Sciatic nerve (tissue), 2 donors: ENCODE results near the gene SYF2. TPM values are rescaled to one million over a fixed set of nuclear protein-coding genes. Genes with fewer than 3 reads are reported as not detected.
"Not testable (repeated sequence)": the region's sequence is repeated elsewhere in the genome, so short reads cannot be mapped to it uniquely, and the experiment has no call there.

Source experiments
- ATAC-seq: fragments of 200-7000 bp; cut with Tn5 transposase; one replicate; pipeline ENCODE4 v1.9.1; 2020; ENCODE audit warnings: mild to moderate bottlenecking, moderate library complexity
- DNase-seq: peaks from one replicate; pipeline ENCODE4 v3.0.0-alpha.2; 2020; ENCODE audit warnings: low spot score
- intact Hi-C: fragments of 100-400 bp; cut with DNase I; formaldehyde crosslinking; loops from one replicate; pipeline ENCODE4 v1.14.2; 2022
- total RNA-seq: library from RNA; stranded (reverse); fragmentation: NEBNext Ultra II Directional; extraction: Animal tissue kit (Norgen Biotek cat#: 25700); gene quantifications from one replicate; pipeline ENCODE4 v1.2.1, GENCODE V29; 2021
- donor health status: DM: no; HTN: no; CAD: no.
- donor health status: DM: no; HTN: no; CAD: no.

SYF2 gene
- total RNA-seq, 1 donor from 2014 or later = 42.3 TPM

DNA sequence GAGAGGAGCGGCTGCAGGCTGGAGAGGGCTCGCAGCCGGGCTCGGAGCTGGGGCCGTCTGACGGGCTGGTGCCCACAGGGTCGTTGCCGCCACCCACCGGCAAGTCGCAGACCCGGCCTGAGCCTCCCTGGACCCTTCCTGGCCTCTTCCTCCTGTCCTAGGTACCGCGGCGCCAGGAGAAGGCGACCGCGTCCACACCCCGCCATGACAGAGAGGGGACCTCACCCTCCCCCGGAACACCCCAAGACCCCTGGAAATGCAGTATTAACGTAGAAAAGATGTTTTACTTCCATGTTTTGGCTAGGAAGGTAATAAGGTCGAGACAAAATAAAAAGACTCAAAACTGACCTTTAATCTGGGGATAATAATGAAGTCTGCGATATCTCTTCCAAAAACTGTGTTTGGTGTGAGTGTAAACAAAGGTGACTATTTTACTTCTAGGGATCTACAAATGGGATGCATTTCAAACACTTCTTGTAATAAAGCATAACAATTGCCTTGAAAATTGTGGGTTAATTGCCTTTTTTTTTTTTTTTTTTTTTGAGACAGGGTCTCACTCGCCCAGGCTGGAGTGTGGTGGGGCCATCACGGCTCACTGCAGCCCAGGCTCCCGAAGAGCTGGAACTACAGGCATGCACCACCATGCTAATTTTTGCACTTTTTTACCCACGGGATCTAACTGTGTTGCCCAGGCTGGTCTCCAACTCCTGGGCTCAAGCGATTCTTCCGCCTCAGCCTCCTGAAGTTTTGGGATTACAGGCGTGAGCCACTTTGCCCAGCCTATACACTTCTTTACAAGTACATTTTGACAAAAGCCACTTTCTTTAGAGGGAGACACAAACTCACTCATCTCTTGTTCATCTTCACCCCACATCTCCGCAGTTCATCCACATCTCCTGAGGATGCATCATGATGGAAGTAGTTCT, 15.8 kb upstream of the SYF2 start:
- ATAC-seq (no peak), DNase-seq (no peak)
- intact Hi-C loops = no loop called here

DNA sequence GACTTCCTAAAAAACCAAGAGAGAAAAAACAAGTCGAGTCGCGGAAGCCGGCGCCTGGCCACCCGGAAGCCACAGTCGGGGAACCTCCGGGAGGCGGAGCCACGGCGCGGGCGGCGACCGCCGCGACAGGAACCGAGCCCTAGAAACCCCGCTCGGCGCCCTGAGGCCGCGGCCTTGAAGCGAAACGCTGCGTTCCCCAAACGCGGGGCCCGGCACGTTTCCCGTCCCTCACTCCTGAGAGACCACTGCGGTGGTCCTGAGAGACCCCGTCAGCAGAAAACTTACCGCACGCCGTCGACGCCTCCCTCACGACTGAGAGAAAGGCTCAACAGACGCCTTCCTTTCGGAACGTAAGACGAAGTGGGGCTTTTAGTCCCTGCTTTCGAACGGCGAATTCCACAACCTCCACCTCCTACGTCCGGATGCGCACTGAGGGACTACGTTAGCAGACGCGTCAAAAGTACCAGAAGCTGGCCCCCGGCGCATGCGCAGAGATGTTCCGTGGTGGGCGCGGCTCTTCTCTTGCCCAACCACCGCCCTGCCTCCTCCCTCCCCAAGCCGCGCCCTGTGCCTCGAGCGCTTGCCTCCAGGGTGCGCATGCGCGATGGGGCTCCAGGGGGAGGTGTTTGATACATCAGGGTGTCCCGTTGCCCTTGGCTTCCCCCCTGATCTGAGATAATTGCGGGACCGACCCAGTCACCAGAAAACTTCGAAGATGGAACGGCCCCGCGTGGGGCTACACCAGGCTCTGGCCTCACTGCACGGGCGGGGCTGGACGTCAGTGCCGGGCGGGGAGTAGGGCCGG, 14.9 kb upstream of the SYF2 start, which contains the start of gene RSRP1:
RSRP1 (minus strand) TSS at position 431 of the 805 bp plus-strand sequence. CDS start 491 bp downstream, outside the sequence.
- intact Hi-C loops = no loop called here
- peak; percentile 97 for ATAC-seq
- DNase-seq = peak; percentile 100

DNA sequence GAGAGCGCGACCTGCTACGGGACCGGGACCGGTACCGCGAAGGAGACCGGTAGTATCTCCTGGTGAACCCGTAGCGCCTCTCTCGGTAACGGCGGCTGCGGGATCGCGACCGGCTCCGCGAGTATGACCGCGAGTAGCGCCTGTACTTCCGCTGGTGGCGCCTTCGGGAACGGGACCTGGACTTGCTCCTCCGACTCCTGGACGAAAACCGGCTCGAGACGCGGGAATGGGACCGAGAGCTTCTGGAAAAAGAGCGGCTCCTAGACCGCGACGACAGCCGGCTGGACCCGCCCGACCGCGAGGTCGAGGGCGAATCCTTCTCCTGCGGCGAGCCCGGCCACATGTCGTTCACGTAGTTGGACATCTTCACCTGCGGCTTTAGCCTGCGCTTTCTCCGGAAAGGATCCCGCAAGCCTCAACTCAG, 14.3 kb upstream of the SYF2 start:
- no peak for ATAC-seq
- DNase-seq = peak; percentile 73
- intact Hi-C loops = no loop called here

DNA sequence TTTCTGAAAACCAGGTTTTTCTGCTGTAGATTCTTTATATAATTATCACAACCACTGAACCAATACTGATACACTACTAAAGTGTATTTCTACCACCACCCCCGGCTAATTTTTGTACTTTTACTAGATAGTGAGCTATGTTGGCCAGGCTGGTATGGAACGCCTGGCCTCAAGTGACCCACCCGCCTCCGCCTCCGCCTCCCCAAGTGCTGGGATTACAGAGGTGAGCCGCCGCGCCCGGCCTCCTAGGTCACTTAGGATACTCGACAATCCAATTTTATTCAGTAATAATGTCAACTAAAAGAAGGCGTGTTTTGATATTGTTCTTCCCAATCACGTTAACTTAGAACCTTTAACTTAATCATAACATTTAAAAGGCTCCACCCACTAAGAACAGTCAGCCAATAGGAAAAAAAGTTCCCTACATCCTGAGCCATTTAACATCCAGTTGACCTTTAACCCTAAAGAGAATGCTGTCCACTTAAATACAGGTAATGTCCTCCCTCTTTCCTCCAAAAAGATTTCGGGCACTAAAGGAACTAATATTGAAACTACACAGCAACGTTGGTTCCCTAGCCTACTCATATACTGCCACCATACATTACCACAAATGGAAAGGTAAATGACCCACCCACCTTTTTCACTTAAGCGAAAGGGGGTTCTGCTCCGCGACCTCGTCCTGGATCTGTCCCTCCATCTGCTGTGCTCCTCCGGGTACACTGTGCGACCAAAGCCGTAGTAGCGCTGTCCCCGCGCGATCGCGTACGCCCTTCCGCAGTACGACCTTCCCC, 13.7 kb upstream of the SYF2 start:
- DNase-seq = no peak
- ATAC-seq = no peak
- intact Hi-C loops = no loop called here

DNA sequence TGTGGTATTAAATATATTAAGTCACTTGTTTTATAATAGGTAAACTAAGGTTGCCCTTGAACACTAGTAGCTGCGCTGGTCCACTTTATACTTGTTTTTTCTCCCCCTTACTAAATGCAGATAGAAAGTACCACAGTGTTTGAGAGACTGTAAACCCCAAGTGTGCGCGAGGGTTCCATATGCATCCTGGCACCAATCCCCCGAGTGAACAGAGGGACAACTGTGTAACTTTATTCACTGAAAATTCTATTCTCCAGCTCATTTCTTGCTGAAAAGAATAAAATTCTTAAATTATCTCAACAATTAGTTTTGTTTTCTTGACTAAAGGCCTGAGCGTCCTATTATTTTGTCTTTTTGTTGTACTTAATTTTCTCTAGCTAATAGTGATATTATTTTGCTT, 13.1 kb upstream of the SYF2 start:
- ATAC-seq = no peak
- DNase-seq = no peak
- intact Hi-C loops = no loop called here

DNA sequence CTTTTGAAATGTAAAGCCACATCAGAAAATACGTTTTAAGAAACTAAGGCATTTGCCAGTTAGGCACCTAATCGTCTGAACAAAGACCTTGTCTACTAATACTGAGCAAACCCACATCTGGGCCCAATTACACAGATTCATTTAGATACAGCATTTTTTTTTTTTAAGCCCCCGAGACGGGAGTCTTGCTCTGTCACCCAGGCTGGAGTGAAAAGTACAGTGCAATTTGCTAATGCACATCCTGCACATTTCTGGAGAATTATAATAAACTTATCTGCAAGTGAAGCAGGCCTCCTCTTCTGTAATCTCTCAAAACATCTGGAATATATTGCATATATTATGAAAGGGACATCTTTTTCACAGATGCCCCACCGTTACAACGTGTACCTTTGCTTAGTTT, 11.6 kb upstream of the SYF2 start:
- ATAC-seq (no peak), DNase-seq (no peak)
- intact Hi-C loops = no loop called here

DNA sequence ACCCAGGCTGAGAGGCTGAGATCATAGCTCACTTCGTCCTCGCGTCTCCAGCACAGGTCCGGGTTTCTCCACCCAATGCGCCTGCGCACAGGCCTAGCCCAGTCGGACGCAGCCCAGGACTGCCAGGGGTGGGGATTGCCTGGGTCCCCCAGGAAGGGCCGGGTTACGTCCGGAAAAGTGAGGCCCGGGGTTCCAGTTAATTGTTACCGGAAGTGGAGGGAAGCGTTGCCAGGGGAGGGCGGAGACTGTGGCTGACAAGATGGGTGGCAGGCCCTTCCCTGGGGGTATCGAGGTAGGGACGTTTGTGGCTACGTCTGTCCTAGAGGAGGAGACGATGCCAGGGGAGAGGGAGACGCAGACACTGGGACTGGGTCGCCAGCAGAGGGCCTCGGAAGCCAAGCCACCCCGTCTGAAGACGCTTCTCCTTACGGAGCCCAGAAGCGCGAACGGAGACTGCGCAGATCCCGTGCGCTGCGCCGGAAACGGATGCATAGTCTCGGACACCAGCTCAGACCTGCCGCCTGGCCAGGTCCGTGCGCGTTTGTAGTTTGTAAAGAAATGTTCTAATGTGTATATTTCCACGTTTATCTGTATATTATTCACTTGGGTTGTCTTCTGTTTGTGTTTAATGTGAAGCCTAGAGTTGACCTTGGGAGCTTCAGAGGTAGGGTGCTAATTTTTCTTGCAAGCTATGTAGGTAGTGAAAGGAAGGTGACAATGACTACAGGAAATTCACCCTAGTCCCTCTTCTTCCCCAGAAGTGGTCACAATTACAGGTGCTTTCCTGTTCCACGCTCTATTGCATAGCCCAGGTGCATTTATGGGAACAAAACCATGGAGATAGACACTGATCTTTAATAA, 7.6 kb upstream of the SYF2 start:
- intact Hi-C loops = no loop called here
- DNase-seq = peak; percentile 93
- peak; percentile 97 for ATAC-seq

DNA sequence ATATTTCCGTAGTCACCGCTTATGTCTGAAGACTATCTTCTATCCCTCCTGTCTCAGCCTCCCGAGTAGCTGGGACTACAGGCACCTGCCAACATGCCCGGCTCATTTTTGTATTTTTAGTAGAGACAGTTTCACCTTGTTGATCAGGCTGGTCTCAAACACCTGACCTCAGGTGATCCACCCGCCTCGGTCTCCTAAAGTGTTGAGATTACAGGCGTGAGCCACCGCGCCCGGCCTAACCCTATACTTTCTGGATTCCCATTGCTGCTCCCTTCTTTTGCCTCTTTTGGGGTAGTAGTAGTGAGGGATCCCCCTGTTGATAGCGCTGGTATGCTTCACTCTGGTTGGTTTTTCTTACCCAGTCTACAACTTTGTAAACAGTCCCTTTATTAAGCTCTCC, 5.7 kb upstream of the SYF2 start:
- intact Hi-C loops = no loop called here
- ATAC-seq (no peak), DNase-seq (no peak)

DNA sequence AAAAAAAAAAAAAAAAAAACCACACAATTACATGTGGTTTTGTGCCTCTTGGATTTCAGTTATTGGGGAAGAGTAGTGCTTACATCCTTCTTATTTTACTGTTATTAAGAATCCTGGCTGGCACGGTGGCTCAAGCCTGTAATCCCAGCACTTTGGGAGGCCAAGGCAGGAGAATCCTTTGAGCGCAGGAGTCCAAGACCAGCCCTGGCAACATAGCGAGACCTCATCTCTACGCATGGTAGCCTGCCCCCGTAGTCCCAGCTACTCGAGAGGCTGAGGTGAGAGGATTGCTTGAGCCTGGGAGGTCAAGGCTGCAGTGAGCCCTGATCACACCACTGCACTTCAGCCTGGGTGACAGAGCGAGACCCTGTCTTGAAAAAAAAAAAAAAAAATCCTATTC, 4.0 kb upstream of the SYF2 start:
- not testable (repeated sequence) for ATAC-seq, DNase-seq

DNA sequence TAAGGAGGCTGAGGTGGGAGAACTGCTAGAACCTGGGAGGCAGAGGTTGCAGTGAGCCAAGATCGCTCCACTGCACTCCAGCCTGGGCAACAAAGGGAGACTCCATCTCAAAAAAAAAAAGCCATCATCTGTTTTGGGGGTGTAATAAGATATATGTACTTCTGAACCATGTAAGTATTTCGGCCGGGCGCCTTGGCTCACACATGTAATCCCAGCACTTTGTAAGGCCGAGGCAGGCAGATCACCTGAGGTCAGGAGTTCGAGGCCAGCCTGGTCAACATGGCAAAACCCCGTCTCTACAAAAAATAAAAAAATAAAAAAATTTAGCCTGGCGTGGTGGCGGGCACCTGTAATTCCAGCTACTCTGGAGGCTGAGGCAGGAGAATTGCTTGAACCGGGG, 3.1 kb upstream of the SYF2 start:
- intact Hi-C loops, ATAC-seq, DNase-seq: not testable (repeated sequence)

More for the DNA sequence above, 4.0 kb upstream of the SYF2 start:
- intact Hi-C loops = not testable (repeated sequence)

DNA sequence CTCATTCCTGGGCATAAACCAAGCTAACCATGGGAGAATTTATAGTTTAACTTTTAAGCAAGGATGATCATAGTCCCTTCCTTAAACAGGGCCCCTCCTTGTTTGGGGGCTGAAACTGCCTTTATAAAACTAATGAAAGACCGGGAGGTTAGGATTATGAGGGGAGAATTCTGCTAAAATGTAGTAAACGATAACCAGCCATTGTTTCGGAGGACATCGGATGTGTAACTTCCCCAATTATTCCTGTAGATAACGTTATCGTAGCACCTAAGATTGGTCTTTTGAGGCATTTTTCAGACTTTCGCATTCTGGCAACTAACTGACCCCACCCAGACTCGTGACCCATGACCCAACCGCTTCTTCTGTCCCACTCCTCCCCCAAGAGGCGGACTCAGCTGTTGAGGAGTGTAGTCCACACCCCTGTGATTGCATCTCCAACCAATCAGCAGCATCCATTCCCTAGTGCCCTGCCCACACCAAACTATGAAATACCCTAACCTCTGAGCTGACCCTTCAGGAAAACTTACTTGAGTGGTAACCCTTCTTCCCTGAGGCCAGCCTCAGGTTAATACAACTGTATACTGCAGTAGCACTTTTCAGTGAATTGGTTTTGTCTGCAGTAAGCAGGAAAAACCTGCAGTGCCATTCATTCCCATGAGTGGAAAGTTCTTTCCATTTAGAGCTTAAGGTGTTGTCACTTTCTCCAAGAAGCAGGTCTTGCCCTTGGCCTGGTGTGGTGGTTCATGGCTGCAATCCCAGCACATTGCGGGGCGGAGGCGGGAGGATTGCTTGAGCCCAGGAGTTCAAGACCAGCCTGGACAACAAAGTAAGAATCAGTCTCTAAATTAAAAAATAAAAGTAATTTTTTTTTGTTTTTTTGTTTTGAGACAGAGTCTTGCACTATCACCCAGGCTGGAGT, 823 bp upstream of the SYF2 start:
- ATAC-seq (peak; percentile 94), DNase-seq (peak; percentile 85)
- intact Hi-C loops = no loop called here

DNA sequence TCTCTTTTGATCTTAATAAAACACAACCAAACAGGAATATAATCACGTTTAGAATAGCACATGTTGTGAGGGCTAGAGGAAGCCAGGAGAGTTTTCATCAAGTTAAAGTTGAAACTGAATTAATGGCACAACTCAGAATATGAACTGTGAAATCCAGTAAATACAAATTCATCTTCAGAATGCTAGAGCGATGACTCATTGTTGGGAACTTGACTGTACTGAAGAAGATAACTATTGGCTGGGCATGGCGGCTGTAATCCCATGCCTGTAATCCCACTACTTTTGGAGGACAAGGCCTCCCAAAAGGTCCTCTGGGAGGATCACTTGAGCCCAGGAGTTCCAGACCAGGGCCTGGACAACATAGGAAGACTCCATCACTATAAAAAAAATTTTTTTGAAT, 8.8 kb downstream of the SYF2 start:
- no peak for ATAC-seq
- DNase-seq = no peak
- intact Hi-C loops = no loop called here

DNA sequence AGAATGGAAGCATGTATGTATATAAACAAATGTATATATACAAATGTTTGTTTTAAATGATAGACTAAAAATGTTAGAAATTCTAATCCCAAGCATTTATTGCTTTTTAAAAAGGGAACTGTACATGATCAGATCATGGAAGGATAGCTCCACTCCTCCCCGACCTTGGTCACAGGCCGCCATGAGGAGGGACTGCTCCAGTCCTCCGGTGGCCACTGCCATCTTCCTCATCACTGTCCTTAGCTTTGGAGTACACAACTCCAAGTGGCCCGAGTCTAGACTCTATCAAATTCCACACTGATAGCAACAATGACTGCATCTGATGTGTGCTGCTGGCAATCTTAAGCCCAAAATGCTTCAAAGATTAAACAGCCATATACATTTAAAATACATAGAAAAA, 9.7 kb downstream of the SYF2 start:
- DNase-seq (no peak), ATAC-seq (no peak)
- intact Hi-C loops = no loop called here

DNA sequence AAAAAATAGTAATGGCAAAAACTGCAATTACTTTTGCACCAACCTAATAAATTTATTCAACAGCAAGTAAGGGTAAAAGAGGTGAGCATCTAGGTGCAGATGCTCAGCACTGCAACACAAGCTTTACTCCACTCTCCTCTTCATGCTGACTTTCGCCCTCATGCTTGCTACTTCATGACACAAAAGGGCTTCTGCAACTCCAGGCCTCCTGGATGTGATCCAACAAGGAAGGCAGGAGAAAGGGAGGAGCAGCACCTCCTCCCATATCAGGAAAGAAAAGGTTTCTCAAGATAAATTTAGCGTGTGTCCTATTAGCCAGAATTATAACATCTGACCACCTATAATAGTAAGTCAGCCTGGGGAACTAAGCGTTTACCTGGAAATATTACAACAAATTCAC, 11.6 kb downstream of the SYF2 start:
- intact Hi-C loops = no loop called here
- ATAC-seq = no peak
- no peak for DNase-seq

DNA sequence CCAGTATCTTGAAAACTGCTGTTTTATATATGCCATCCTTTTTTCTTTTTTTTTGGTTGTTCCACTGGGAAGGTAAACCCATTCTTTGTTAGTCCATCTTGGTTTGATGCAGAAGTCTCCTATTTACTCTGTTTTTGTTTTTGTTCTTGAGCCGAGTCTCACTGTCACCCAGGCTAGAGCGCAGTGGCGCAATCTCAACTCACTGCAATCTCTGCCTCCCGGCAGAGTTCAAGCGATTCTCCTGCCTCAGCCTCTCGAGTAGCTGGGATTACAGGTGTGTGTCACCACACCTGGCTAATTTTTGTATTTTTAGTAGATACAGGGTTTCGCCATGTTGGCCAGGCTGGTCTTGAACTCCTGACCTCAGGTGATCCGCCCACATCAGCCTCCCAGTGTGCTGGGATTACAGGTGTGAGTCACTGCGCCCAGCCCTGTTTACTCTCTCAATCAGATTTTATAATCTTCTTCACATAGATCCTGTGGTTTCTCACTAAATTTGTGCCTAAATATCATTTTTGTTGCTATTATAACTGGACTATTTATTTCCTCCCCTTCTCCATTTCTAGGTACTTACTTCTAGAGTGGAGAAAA, 12.5 kb downstream of the SYF2 start:
- intact Hi-C loops = loop anchor here (10.0 kb wide), 1 partner anchor 355 kb away; no protein-coding TSS in a partner anchor

DNA sequence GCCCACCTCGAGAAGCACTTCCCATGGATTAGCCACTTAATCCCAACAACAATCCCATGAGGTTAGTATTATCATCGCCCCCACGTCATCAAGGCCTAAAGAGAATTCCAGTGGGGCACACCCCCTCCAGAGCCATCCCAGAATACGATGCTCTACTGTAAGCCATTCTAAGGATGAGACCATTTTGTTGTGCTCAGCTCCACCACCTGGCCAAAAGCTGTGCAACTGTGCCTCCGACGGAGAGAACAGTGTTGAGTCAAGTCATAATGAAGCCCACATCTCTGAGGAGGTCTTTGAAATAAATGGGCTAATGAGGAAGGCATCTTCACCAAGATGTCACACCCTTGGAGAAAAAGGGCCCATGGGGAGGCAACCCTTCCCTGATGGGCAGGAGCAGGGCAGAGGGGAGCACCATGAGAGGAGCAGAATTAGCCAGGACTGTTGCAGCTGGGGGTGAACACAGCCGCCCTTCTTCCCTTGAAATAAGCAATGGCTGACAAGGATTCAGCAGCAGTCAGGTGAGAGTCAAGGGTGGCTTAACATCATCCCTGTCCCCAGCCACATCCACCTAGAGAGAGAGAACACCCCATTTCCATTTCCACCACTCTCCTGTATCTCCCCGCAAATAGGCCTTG, 14.6 kb downstream of the SYF2 start:
- DNase-seq (peak; percentile 6), ATAC-seq (no peak)
- intact Hi-C loops = loop anchor here (10.0 kb wide), 1 partner anchor 353 kb away; no protein-coding TSS in a partner anchor

More for the DNA sequence above, 12.5 kb downstream of the SYF2 start:
- DNase-seq = no peak
- ATAC-seq = no peak
